Breast epithelium (tissue), 3 donors: ENCODE data around the gene DCXR.

ENCODE experiments used
- POLR2A ChIP-seq: fragments of 450-650 bp; IDR thresholded peaks from one replicate; pipeline ENCODE4 v1.6.1; 2016; ENCODE audit warnings: antibody characterized with exemption, mild to moderate bottlenecking, moderate library complexity
- POLR2AphosphoS5 ChIP-seq, 3 donors: sonication (generic); formaldehyde crosslinking; IDR thresholded peaks; one replicate each; pipeline ENCODE4 v1.6.1; 2017; ENCODE audit warnings: antibody characterized with exemption in 3 of 3
- TF ChIP-seq, protein P1 (sequence below), 3 donors: fragments of 450-650 bp; IDR thresholded peaks; one replicate each; pipeline ENCODE4 v1.5.1; 2016 to 2017; ENCODE audit warnings: antibody characterized with exemption in 3 of 3, mild to moderate bottlenecking in 3 of 3, moderate library complexity in 3 of 3

DNA sequence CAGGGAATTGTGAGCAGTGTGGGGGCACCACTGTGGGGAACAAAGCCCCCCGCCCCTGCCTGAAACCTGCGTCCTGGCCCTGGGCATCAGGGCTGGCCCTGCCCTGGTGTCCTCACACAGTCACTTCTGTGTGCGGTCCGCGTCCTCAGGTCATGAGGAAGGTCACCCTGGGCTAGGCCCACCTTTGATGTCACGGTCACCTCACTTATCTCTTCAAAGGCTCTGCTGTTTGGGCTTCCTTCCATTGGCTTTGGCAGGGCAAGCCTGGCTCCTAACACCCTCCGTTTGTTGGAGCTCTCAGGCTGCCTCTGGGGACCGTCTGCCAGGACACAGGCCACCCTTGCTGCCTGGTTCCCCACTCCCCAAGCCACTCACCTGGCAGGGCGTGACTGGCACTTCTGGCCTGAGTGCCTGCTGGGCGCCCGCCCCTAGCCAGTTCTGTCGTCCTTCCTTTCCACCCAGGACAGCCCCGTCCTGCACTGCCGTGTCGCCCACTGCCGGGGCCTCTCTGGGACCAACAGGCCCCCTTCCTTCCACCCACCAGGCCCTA is 23.6 kb downstream of the DCXR start:
- TF ChIP-seq, protein P1, sequence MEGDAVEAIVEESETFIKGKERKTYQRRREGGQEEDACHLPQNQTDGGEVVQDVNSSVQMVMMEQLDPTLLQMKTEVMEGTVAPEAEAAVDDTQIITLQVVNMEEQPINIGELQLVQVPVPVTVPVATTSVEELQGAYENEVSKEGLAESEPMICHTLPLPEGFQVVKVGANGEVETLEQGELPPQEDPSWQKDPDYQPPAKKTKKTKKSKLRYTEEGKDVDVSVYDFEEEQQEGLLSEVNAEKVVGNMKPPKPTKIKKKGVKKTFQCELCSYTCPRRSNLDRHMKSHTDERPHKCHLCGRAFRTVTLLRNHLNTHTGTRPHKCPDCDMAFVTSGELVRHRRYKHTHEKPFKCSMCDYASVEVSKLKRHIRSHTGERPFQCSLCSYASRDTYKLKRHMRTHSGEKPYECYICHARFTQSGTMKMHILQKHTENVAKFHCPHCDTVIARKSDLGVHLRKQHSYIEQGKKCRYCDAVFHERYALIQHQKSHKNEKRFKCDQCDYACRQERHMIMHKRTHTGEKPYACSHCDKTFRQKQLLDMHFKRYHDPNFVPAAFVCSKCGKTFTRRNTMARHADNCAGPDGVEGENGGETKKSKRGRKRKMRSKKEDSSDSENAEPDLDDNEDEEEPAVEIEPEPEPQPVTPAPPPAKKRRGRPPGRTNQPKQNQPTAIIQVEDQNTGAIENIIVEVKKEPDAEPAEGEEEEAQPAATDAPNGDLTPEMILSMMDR (IDR thresholded peaks at IDR 0.05) = no peak
- TF ChIP-seq POLR2A (no peak), POLR2AphosphoS5 (IDR thresholded peaks at IDR 0.05) (no peak)
